AG04449 (cell line): ENCODE measurements around the gene GFRA1.

Experiments used
- CTCF ChIA-PET: fragments of 350-600 bp; formaldehyde crosslinking; extraction: SDS; loops from one replicate; lab custom pipeline; 2021; ENCODE audit warnings: antibody characterized with exemption; lab: Yijun Ruan, JAX
- POLR2A ChIA-PET: fragments of 400-600, 350-600 bp; formaldehyde crosslinking; extraction: SDS; loops from one replicate; lab custom pipeline; 2020; ENCODE audit warnings: antibody characterized with exemption, inconsistent platforms; lab: Yijun Ruan, JAX
- DNase-seq: peaks from one replicate; pipeline ENCODE4 v3.0.0-alpha.2; 2010; ENCODE audit warnings: low read depth, low spot score
- H3K4me3 ChIP-seq: 2 replicates; pipeline ENCODE4 v1.5.1; 2011; ENCODE audit warnings: low read depth, mild to moderate bottlenecking, control low read depth, low read length
- CTCF ChIP-seq: IDR thresholded peaks from one replicate; pipeline ENCODE4 v1.5.1; 2011; ENCODE audit warnings: mild to moderate bottlenecking, moderate library complexity, low read length, control low read depth, inconsistent platforms; ENCODE audit not compliant: insufficient read depth; ENCODE audit errors: missing control alignments

The GFRA1 gene

GRCh38 chr10:116307455-116307854 is 34.4 kb upstream of the GFRA1 start:
- no peak overlapping the region for H3K4me3 ChIP-seq
- POLR2A ChIA-PET = no interaction called here
- CTCF ChIA-PET = no interaction called here
- TF ChIP-seq CTCF = no peak
- DNase-seq = no peak

- ChIA-PET CTCF (no interaction called here), POLR2A (no interaction called here)
- no peak for TF ChIP-seq CTCF
- H3K4me3 ChIP-seq = no peak overlapping the region
- DNase-seq = no peak
Observed at GRCh38 chr10:116306847-116307246, 33.8 kb upstream of the GFRA1 start.

- no peak for TF ChIP-seq CTCF
- DNase-seq = no peak
- POLR2A ChIA-PET = no interaction called here
- CTCF ChIA-PET = no interaction called here
- no peak overlapping the region for H3K4me3 ChIP-seq
Observed at GRCh38 chr10:116304923-116305322, 31.9 kb upstream of the GFRA1 start.

- ChIA-PET POLR2A (no interaction called here), CTCF (no interaction called here)
- TF ChIP-seq CTCF = no peak
- no peak for DNase-seq
- H3K4me3 ChIP-seq = no peak overlapping the region
Observed at GRCh38 chr10:116300542-116300941, 27.5 kb upstream of the GFRA1 start.

GRCh38 chr10:116298586-116298985 is 25.6 kb upstream of the GFRA1 start:
- ChIA-PET CTCF (no interaction called here), POLR2A (no interaction called here)
- no peak overlapping the region for H3K4me3 ChIP-seq
- no peak for TF ChIP-seq CTCF
- no peak for DNase-seq

- H3K4me3 ChIP-seq = no peak overlapping the region
- ChIA-PET CTCF (interaction anchor here (1.1 kb wide), 1 partner anchor 9 kb away, joined by 5 read pairs; no protein-coding TSS in a partner anchor), POLR2A (no interaction called here)
- no peak for TF ChIP-seq CTCF
- no peak for DNase-seq
Observed at GRCh38 chr10:116296291-116296721, 23.3 kb upstream of the GFRA1 start.
